Measurements from ENCODE around the gene NDUFAF8.
A peak's percentile ranks its signal among the peaks of the same experiment; 100 is the strongest.

NDUFAF8 gene

DNA sequence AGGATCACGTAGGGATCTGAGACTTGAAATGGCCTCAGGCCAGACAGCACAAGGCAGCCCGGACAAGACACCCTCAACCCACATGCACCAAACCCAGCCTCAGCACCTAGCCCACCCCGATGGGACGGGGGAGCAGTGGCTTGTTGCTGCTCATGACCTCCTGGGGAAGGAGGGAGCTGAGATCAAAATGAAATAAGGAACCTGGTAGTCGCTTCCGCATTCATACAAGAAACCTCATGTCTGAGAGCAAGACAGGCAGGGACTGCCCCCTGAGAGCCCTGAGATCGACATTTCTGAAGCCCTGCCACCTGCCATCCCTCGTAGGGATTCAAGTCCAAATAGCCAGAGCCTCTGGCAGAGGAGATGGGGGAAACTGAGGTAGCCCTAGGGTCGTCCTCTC, 10.7 kb upstream of the NDUFAF8 start:
- no peak for DNase-seq (ENCODE audit: low spot score)
- peak overlapping the region; percentile 30 for H3K27ac ChIP-seq
- no peak for TF ChIP-seq CTCF (conservative IDR thresholded peaks at IDR 0.05; ENCODE audit: low read depth)
- POLR2A ChIA-PET (ENCODE audit: low non-redundant PET): no interaction called here
- CTCF ChIA-PET: no interaction called here

DNA sequence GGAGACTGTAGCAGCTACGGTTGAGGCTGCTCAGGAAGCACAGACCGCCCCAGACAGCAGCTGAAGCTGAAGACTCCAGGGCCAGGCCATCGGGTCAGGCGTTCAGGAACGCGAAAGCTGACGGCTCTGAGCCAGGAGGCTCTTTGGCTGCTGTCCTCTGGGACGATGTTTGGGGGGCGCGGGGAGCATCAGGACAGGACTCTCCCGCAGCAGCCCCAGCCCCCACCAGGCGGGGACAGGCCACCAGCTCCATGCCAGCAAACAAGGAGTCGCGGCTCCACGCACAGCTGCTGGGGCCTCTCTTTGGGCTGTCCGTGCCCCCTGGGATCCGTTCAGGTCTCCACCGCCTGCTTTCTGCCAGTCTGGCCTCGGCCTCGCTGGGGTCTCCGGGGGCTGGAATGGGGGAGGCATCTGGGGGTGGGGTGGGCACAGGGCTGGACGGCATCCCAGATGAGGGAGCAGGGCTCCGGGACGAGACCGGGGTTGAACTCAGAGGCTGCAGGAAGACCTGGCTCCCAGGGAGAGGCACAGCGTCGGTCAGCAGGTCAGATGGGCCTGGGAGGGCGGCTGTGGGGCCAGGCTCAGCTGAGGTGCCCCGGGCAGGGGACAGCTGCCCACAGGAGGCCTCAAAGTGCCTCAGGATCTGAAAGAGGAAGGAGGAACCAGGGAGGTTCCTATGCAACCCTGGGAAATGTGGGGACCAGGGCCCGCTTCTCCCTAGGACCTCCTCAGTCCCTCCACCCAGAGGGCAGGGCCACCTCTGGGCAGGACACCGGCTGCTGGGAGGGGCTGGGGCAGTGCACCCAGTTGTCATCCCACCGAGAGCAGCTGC, 10.1 kb upstream of the NDUFAF8 start:
- peak overlapping the region; percentile 30 for H3K27ac ChIP-seq
- DNase-seq (ENCODE audit: low spot score): no peak
- POLR2A ChIA-PET (ENCODE audit: low non-redundant PET): no interaction called here

GRCh38 chr17:81229666-81229920, 9.5 kb upstream of the NDUFAF8 start:
- ChIA-PET POLR2A (ENCODE audit: low non-redundant PET) (no interaction called here), CTCF (interaction anchor here (0.6 kb wide), 1 partner anchor 127 kb away, joined by 6 read pairs; no protein-coding TSS in a partner anchor)
- DNase-seq (ENCODE audit: low spot score): no peak
- 0 out of 2 replicates have a peak overlapping the region, but pooled peaks have one; percentile 0 for H3K27ac ChIP-seq
- TF ChIP-seq CTCF (conservative IDR thresholded peaks at IDR 0.05; ENCODE audit: low read depth): no peak

More for the DNA sequence above, 10.1 kb upstream of the NDUFAF8 start:
- no peak for TF ChIP-seq CTCF (conservative IDR thresholded peaks at IDR 0.05; ENCODE audit: low read depth)
- CTCF ChIA-PET: interaction anchor here (0.5 to 0.6 kb wide), 3 partner anchors 60 to 1978 kb away, joined by 3 to 6 read pairs (median 5); no protein-coding TSS in a partner anchor

GRCh38 chr17:81230043-81230820, 8.9 kb upstream of the NDUFAF8 start:
- ChIA-PET POLR2A (ENCODE audit: low non-redundant PET) (interaction anchor here (0.6 kb wide), 1 partner anchor 80 kb away, joined by 14 read pairs; no protein-coding TSS in a partner anchor), CTCF (interaction anchor here (0.6 to 0.7 kb wide), 3 partner anchors 87 to 197 kb away, joined by 4 to 6 read pairs (median 4); no protein-coding TSS in a partner anchor)
- no peak for DNase-seq (ENCODE audit: low spot score)
- peak overlapping the region; percentile 14; the same call in 1 of the 2 replicates for H3K27ac ChIP-seq
- TF ChIP-seq CTCF (conservative IDR thresholded peaks at IDR 0.05; ENCODE audit: low read depth): no peak; the same call in 1 of the 2 replicates

- ChIA-PET POLR2A (ENCODE audit: low non-redundant PET) (no interaction called here), CTCF (interaction anchor here (1.0 kb wide), 1 partner anchor 254 kb away, joined by 3 read pairs; no protein-coding TSS in a partner anchor)
- TF ChIP-seq CTCF (conservative IDR thresholded peaks at IDR 0.05; ENCODE audit: low read depth): no peak
- DNase-seq (ENCODE audit: low spot score): no peak
- H3K27ac ChIP-seq: peak overlapping the region; percentile 14; the same call in 1 of the 2 replicates
Measured at GRCh38 chr17:81231121-81231645, 7.9 kb upstream of the NDUFAF8 start.
